ENCODE results near the gene REV1.

DNA sequence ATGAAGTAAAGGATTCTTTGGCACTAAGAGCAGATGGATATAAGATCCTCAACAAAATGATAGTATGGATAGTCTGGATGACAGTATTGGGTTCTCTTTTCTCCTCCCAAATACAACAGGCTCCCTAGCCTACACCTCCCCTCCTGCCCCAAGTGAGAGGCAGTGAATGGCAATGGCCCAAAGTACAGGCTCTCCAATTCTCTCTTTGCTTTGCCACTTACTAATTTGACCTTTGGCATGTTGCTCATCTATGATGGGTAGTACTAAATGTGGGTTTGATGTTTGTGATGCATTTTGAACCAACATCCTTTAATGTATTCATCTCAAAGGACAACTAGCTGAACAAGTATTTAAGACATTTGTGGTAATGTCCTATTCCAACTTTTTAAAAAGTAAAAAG lies 86.7 kb downstream of the REV1 start:
- TF ChIP-seq EZH2 (IDR thresholded peaks at IDR 0.05; ENCODE audit: insufficient read depth, poor library complexity, severe bottlenecking) (no peak), EZH2phosphoT487 (IDR thresholded peaks at IDR 0.05; ENCODE audit: insufficient read depth, low read depth) (no peak)

Data from GM23248 (cell line).